Fibroblast of skin of abdomen (primary cell): Measurements from ENCODE around the gene BRD4.
A peak's percentile ranks its signal among the peaks of the same experiment; 100 is the strongest.

Experiments
- DNase-seq: peaks from one replicate; pipeline ENCODE4 v3.0.0-alpha.2; 2013

BRD4 gene

DNA sequence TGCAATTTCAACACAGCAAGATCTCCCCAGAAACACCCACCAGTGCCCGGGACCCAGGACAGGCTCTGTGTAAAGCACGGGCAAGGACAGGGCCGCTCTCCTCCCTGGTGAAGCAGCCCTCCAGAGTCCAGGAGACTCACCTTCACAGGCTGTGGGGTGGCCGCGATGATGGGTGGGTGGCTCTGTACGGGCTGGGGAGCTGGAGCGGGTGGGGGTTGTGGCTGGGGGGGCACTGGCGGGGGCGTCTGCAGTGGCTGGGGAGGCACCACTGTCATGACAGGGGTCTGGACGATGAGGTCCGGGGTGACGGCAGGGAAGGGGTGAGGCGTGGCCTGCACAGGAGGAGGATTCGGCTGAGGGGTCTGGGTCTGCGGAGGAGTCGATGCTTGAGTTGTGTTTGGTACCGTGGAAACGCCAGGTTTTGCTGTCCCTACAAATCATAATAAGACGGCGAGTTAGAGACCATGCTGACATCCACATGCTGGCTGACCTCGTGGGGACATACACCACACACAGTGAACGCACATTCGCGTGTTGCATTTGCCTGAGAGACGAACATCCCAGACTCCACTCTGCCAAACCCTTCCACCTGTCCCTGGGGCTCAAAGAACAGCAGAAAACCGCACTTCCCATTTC, 67.0 kb downstream of the BRD4 start:
- DNase-seq = no peak

DNA sequence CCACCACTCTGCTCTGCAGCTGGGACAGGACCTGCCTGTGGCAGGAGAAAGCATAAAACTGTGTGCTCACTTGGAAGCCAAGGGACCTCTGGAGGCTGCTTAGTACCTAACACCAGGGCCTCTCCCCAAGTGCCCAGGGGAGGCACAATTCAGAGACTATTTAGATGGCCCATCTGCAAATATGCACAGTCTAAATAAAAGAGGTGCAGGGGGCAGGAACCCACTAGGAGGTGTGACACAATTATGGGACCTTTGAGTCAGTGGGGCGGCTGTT, 67.5 kb downstream of the BRD4 start:
- DNase-seq = no peak

DNA sequence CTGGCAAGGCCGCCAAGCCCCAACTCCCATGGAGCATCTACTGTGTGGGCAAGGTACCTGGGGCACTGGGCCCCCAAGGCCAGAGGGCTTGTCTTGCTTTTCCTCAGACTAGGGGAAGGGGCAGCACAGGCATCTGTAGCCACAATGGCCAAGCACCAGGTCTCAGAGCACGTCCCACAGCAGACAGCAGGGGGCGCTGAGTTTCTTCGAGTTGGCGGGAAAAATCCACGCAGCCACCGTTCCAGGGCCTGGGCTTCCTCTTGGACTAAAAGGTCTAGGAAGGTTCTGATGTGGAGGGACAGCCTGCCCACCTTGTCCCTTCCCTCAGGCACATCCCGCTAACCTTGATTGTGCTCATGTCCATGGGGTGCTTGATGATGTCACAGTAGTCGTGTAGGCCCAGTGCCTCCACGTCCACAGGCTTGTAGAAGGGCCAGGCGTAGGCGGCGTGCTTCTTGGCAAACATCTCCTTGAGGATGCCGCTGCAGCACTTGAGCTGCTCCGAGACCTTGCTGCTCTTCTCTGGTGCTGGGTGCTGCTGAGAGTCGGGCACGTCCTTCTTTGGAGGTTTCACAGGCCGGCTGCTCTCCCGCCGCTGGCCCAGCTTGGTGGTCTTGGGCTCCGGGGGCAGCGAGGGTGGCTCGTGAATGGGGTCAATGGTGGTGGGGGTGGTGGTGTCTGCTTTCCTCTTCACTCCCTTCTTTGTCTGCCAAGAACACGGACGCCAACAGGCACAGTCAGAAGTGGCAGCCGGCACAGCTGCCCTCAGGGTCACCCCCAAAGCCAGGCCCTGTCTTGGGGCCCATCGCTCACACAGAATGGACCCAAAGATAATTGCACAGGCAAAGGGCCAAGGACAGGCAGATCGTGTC, 68.0 kb downstream of the BRD4 start:
- peak; percentile 54 for DNase-seq

DNA sequence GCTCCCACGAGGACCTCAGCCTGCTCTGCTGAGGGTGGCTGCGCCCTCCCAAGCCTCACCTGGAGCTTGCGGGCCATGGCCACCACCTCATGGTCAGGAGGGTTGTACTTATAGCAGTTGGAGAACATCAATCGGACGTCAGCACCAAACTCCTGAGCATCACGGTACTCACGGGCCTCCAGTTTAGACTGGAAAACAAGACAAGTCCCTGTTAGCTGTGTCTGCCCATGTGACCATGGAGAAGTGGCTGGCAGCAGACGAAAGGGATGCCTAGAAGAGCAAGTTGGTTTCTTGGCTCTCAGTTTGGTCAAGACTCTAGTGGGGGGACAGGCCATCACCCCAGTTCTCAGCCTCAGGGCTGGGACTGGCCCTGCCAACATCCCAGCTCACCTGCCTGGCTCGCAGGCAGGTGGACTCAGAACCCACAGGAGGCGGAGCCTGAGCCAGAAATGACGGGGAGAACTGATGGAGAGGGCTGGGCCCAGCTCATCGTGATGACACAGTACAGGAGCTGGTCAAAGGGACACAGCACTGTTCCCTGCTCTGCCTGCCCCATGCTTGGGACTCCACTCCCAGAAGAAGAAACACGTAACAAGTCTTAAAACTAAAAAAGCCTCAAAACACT, 68.9 kb downstream of the BRD4 start:
- DNase-seq = no peak

DNA sequence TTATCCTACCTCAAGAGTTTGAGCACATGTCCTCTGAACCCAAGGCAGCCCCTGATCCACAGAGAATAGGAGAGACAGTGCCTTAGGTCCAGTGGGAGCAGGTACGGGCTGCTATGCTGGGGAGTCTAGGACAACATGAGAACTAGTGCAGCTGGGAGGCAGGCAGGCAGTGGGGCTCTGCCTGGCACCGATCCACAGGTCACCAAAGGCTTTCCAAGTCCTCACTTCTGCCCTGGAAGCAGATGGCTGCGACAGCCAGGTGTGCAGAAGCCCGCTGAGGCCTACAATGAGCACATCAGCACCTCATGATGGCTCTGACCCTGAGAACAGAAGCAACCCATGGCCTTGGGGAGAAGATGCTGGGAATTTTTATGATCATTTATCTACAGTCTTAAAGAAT, 70.3 kb downstream of the BRD4 start:
- DNase-seq = no peak

DNA sequence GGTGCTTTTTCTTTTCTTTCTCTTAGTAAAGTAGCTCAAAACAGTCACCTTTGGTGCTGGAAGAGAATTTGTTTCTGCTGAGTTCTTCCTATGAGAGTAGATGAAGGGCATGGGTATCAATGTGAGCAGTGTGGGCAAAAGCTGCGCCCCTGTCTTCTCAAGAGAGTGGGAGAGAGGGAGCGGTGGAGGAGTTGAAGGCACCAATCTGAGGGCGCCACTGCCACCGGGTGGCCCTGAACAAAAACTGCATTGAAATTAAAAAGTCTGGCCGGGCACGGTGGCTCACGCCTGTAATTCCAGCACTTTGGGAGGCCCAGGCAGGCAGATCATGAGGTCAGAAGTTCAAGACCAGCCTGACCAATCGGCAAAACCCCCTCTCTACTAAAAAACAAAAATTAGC, 71.4 kb downstream of the BRD4 start:
- no peak for DNase-seq

DNA sequence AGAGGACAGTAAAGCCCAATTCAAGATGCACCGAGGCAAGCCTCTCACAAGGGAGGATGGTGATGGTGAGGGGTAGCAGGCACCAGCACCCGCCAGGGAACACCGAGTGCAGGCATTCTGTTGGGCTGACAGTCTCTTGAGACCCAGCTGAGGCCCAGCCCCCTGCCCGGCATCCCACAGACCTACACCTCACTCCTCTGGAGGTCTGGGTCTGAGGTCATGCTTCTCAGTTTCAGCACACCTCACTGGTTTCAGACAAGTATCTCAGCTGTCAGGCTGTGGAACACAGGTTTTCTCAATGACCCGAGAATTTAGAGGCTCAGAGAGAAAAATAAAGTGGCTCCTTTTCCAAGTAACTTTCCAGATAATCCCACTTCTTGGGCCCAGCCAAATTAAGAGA, 72.4 kb downstream of the BRD4 start:
- no peak for DNase-seq

DNA sequence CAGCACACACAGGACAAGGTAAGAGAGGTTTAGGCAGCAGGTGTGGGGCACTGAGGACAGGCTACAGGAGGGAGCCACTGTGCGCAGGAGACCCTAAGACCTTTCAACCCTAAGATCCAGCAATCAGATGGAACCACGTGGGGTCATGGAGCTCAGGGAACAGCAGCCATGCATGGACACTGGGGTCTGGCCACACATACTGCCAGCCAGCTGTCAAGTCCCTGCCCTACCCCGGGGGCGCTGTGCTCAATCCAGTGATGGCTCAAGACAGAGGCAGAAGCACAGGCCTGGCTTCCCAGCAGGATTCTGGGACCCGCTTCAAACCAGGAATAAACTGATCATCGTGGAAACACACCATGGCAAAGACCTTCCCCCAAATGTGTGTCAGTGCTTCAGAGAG, 74.6 kb downstream of the BRD4 start:
- no peak for DNase-seq

DNA sequence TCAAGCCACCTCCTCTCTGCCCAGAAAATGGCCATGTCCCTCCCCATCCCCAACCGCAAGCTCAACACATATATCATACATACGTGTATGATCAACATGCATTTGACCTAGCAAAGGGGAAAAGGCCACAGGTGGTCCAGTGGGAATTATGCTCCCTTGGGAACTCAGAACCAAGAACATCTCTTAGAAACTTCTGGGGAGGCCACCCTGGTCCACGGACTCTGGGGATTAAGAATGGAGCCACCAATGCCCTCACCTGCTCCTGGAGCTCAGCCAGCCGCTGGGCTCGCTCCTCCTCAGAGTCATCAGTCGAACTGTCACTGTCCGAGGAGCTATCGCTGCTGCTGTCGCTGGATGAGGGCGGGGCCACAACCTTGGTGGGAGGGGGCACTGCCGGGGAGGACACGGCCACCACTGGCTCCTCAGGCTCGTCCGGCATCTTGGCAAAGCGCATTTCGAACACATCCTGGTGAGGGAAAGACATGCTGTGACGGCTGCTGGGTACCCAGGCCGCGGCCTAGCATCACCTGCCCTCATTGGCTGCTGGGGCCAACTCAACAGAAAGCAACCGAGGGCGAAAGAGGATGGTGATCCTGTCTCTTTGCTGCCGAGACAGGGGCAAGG, 75.5 kb downstream of the BRD4 start:
- no peak for DNase-seq

DNA sequence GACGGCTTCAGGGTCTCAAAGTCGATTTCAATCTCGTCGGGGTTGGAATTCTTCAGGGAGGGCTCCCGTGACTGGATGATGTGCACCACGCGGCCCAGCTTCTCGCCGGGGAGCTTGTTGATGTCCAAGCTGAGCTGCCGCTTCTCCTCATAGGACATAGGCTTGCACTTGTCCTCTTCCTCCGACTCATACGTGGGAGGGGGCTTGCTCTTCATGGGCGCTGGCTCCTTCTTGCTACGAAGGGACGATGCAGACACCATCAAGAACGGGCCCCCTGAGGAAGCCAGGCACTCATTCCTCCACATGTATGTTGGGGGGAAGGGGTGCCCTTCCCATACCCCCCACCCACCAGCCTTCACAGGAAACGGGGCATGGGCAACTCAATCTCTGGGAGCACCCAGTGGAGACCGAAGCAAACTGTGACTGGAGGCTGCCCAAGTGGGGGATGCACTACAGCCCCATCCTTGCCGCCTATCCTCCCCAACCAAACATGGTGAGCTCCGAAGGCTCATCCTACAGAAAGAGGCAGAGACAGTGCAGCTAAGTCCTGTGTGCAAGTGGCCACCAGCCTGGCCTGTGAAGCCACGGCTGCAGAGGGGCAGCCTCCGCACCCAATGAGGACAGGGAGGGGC, 76.9 kb downstream of the BRD4 start:
- no peak for DNase-seq

DNA sequence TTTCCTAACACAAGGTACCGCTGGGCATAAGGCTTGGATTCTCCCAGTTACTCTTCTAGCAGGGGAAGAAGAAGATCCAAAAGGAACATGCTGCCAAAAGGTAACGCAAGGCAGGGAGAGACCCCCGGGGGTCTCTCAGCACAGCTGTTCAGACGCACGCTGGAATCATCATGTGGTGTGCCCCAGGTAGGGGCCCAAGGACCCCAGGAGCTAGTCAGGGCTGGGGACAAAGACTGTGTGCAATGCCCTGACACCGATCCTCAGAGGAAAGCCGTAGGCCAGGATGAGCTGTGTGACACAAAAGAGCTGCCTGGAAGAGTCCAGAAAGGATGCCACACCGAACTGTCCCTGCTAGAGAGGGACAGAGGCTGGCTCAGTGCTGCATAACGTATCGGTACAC, 77.8 kb downstream of the BRD4 start:
- no peak for DNase-seq

DNA sequence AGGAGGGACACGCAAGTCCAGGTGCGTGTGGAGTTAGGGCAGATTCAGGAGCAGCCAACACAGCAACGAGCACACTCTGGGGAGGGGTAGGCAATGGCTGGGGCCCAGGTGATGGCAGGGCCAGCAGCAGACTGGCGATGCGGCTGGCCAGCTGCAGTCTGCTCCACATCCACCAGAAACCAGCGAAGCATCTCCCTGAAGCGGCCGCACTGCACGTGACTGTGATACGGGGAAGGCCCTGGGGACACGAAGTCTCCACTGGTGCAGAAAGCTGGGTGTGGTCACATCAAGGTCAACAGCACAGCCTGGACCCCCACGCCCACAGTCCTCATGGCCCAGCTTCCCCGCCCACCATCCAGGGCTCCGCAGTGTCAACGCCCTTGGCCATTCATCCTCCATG, 78.8 kb downstream of the BRD4 start:
- DNase-seq = no peak

DNA sequence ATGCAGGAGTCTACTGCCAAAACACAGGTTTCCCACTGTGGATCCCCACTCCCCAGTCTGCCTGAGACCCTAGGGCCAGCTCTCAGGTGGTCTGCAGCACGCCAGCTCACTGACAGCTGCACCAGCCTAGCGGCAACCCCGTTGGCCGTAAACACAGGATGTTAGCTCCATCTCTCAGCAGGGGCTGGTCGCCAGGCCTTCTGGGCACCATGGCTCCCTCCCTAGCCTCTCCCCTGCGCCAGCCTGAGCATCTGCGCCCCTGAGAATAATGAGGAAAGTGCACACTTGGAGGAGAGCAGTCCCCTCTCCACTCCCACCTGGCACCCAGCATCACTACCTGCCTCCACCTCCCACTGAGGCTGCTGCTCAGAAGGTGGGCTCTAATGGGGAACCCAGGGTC, 79.3 kb downstream of the BRD4 start:
- DNase-seq = no peak

DNA sequence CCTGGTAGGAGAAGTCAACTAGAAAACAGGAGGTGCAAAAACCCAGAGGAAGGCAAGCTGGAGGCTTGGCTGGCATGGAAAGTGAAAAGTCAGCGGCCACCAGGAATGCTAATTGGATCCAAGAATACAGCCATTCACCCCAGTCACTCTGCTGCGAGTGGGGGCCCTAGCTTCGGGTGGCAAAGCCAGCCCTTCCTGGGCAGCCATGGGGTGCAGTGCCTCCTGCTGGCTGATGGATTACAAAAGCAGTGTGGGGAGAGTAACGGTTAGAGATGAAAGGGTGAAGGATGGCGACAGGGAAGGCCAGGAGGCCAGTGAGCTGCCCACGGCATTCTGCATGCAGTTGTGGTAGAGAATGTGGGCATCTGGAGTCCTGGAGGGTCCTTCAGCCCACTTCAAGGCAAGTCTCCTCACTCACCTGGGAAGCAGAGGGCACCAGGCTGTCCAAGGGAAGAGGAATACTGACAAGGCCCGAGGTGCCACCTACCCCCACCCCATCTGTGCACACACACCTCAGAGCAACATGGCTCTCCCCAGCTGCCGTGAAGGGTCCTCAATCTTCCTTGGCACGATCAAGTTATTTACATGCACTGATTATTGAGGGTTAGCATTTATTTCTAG, 79.8 kb downstream of the BRD4 start:
- peak; percentile 16 for DNase-seq

DNA sequence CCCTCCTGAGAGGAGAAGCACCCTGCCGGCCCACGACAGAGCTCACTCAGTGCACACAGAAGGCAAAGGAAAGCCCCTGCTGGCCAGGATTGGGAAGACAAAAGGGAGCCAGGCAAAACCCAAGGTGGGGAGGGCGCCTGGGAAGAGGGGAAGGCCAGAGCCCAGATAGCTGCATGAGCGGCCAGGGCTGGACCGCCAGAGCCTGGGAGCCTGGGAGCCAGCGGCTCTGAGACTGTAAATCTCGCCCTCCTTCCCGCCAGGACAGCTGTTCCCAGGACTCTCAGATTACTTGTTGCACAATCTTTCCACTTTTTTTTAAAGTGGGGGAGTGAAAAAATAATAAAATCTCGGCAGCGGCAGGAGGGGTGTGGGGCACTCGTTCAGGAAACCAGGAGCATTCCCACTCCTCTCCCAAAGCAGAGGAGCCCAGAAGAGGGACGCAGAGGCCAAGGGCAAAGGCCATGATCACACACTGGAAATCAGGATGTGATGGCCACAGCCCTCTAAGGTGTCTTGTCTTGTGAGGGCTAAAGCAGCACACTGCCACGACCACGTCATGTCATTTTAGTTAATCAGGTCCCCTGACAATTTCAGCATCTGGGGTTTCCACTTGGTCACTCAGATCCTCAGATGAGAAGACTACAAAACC, 80.5 kb downstream of the BRD4 start:
- DNase-seq = peak; percentile 94

DNA sequence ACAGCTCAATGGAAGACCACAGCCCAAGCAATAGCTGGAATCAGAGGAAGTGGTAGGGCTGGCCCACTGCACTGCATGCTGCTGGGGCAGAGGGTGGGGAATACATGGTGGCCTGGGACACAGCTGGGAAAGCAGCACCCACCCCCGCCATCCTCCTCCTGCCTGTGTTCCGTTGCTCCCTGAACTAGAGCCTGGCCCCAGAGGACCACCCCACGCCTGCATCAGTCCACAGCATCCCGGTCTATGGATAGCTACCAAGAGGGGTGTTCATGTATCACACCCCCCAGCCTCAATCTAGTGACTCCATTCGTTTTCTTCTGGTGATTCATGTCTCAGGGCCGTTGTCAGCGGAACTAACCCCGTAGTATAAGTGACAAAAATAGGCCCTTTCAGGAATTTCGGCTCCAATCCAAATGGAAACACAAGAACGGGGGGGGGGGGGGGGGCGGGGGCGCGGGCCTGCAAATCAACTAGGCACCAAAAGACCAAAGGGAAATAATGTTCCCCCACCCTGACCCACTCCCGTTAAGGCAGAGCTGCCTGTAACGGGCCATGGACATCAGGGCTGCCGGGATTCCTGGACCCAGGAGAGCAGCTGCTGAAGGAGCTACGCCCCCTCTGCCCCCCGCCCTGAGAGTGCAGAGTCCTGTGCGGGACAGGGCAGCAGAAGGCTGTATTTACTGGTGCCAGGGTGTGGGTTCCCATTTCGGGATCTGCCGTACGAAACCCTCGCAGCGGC, 81.2 kb downstream of the BRD4 start:
- peak; percentile 73 for DNase-seq

DNA sequence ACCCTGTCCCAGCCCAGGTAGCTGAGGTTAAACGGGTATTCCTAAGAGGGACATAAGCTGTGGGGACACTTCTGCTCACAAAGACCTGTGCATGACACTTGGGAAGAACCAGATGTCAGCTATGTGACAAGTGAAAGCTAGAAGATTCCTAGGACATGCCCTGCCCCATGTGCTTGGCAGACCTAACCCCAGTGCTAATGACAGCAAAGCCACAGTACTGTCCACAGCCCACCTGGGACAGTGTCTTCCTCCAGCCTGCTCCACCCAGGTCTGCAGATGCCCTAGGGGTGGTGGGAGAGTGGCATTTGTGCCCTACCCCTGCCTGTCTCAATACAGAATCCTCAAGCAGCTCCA, 81.7 kb downstream of the BRD4 start:
- DNase-seq = no peak

DNA sequence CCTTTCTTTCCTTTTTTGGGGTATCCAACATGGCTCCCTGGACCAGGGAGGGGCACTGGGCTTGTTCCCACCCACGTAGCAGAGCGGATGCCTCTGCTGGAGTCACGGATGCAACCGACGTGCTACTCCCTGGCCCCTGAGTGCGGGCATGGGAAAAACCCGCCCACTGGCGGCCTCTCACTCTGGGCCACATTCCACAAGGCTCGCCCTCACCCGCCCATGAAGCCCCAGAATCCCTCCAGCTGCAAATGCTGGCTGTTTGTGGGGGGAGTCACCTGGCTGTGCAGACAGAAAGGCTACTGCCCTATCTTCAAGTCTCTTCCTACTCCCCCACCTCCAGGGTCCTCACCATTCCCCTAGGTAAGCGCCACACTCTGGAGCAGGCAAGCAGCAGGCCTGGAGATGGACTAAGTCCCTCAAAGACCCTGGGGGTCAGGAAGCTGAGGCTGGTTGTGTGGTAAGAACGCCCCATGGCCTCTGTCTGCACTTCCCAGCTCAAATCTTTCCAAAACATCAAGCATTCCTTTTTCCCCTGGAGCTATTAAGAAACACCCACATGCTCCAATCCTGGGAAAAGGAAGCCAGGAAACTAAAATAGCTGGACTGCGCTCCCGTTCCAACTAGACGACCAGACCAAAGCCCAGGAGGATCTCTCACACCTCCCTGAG, 82.2 kb downstream of the BRD4 start:
- peak; percentile 82 for DNase-seq

DNA sequence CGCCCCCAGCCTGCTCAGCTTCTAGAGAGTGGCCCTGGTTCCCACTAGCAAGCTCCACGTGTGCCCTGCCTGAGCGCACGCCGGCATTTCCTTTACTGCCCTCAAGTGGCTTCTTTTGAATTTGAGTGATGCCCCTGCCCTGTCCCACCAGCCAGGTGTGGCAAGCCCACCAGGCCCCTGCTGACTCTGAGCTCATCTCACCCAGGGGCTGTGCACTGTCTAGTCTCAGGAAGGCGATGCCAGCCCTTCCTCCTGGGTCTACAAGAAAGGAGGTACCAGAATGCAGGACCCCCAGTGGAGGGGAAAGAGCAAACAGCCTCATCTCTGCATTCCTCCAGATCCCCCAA, 82.8 kb downstream of the BRD4 start:
- no peak for DNase-seq

DNA sequence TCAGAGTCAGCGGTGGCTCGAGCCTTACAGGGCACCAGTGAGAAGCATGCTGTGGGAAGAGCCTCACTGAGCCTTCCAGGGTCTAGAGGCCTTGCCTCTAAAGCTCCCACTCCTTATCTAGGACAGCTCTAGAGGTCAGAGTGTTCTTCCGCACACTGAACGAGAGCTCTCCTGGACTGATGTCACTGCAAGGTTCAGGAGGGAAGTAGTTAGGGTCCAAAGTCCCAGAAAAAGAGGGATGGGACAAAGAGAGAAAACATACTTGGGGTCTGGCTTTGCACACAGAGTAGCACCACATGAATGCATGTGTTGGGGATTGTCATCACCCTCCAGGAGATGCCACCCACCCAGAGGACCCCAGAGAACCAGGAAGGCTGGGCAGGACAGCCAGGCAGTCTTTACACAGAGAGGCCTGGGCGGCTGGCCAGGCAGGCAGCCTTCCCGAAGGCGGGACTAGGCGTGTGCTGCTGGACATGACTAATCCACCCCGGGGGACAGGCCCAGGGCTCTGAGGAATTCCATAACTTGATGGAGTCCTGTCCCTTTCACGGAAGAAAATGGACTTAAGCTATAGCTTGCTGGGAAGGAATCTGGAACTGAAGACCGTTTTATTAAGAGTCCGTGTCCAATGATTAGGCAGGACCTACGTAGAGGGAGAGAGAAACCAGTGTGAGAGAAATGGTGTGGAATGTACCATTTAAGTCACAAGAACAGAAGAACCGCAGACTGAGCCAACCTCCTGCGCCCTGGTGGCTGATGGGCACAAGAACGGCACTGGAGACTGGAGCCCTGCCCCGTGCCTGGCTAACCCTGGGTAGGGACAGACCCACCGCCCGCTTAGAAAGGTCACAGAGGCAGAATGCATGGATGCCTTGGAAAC, 83.5 kb downstream of the BRD4 start:
- DNase-seq = peak; percentile 88
